IMR-90 (cell line): ENCODE results near the gene PAFAH1B1. TPM values are rescaled to one million over a fixed set of nuclear protein-coding genes. Genes with fewer than 3 reads are reported as not detected.
"Not testable (repeated sequence)": the region's sequence is repeated elsewhere in the genome, so short reads cannot be mapped to it uniquely, and the experiment has no call there.

Source experiments
- ATAC-seq: fragments of 200-7000 bp; cut with Tn5 transposase; 2 replicates; pipeline ENCODE4 v1.9.1; 2020; ENCODE audit warnings: low read depth, mild to moderate bottlenecking, moderate library complexity
- BruUV-seq: library from RNA; stranded (reverse); fragments of 400-500 nt; replicated peaks from 2 replicates; lab custom pipeline; 2021; lab: Mats Ljungman, UMichigan
- CTCF ChIA-PET: fragments of 300-600 bp; formaldehyde crosslinking; extraction: SDS; loops from one replicate; lab custom pipeline; 2021; ENCODE audit warnings: antibody characterized with exemption; lab: Yijun Ruan, JAX
- POLR2A ChIA-PET: fragments of 300-600 bp; sonication (Branson Sonifier 250); formaldehyde crosslinking; loops from one replicate; lab custom pipeline; 2022; ENCODE audit warnings: antibody characterized with exemption; ENCODE audit not compliant: unreplicated experiment; lab: Charles Lee
- DNase-seq: peaks from one replicate; pipeline ENCODE4 v3.0.0; 2013
- H2AFZ ChIP-seq: replicated peaks from 2 replicates; pipeline ENCODE3; 2013; ENCODE audit warnings: low read length, mild to moderate bottlenecking; ENCODE audit not compliant: poor library complexity
- H2AK5ac ChIP-seq: 2 replicates; pipeline ENCODE4 v1.6.1; 2013; ENCODE audit warnings: low read depth, low read length, inconsistent platforms
- H2AK9ac ChIP-seq: replicated peaks from 2 replicates; pipeline ENCODE3; 2013; ENCODE audit warnings: mild to moderate bottlenecking, low read depth, low read length, moderate library complexity; ENCODE audit not compliant: poor library complexity
- H2BK120ac ChIP-seq: 2 replicates; pipeline ENCODE4 v1.6.1; 2013; ENCODE audit warnings: low read depth, low read length, inconsistent platforms
- H2BK15ac ChIP-seq: 3 replicates; pipeline ENCODE4 v1.6.1; 2013; ENCODE audit warnings: low read depth, low read length, inconsistent platforms
- H2BK20ac ChIP-seq: 2 replicates; pipeline ENCODE4 v1.6.1; 2013; ENCODE audit warnings: low read depth, mild to moderate bottlenecking, inconsistent platforms, low read length, moderate library complexity
- H2BK5ac ChIP-seq: 2 replicates; pipeline ENCODE4 v1.6.1; 2013; ENCODE audit warnings: mild to moderate bottlenecking, low read depth, low read length, inconsistent platforms; ENCODE audit not compliant: poor library complexity, severe bottlenecking
- H3K14ac ChIP-seq: replicated peaks from 2 replicates; pipeline ENCODE4 v1.6.1; 2013; ENCODE audit warnings: low read depth, low read length, inconsistent platforms
- H3K18ac ChIP-seq: 2 replicates; pipeline ENCODE4 v1.6.1; 2013; ENCODE audit warnings: low read depth, low read length, control low read depth
- H3K23ac ChIP-seq: 2 replicates; pipeline ENCODE4 v1.6.1; 2013; ENCODE audit warnings: low read depth, low read length, inconsistent platforms
- H3K27ac ChIP-seq: 2 replicates; pipeline ENCODE4 v1.5.1; 2013; ENCODE audit warnings: mild to moderate bottlenecking, control low read depth, low read length; ENCODE audit not compliant: insufficient read depth
- H3K27me3 ChIP-seq: 2 replicates; pipeline ENCODE4 v1.6.1; 2013; ENCODE audit warnings: low read length; ENCODE audit not compliant: control insufficient read depth, insufficient read depth
- H3K36me3 ChIP-seq: 2 replicates; pipeline ENCODE4 v1.6.1; 2013; ENCODE audit warnings: low read length, mixed read lengths; ENCODE audit not compliant: control insufficient read depth, insufficient read depth
- H3K4ac ChIP-seq: 2 replicates; pipeline ENCODE4 v1.6.1; 2013; ENCODE audit warnings: low read depth, low read length, inconsistent platforms
- H3K4me1 ChIP-seq: 2 replicates; pipeline ENCODE4 v1.6.1; 2013; ENCODE audit warnings: low read length, mixed read lengths; ENCODE audit not compliant: control insufficient read depth, insufficient read depth
- H3K4me2 ChIP-seq: 2 replicates; pipeline ENCODE4 v1.6.1; 2013; ENCODE audit warnings: low read depth, mild to moderate bottlenecking, control low read depth, low read length, moderate library complexity
- H3K4me3 ChIP-seq: 2 replicates; pipeline ENCODE4 v1.5.1; 2013; ENCODE audit warnings: low read depth, mild to moderate bottlenecking, control low read depth, low read length, moderate library complexity; ENCODE audit not compliant: insufficient read depth
- H3K56ac ChIP-seq: 2 replicates; pipeline ENCODE4 v1.6.1; 2013; ENCODE audit warnings: low read length, inconsistent platforms; ENCODE audit not compliant: insufficient read depth; ENCODE audit errors: extremely low read depth
- H3K79me1 ChIP-seq, 2 experiments: 2 replicates each; pipeline ENCODE4 v1.6.1; 2013; ENCODE audit warnings: low read length in 2 of 2, inconsistent platforms in 1 of 2, low read depth in 1 of 2
- H3K9ac ChIP-seq: 2 replicates; pipeline ENCODE4 v1.6.1; 2013; ENCODE audit warnings: low read depth, low read length, control low read depth
- H3K9me1 ChIP-seq: 2 replicates; pipeline ENCODE4 v1.6.1; 2013; ENCODE audit warnings: low read length, inconsistent platforms; ENCODE audit not compliant: insufficient read depth
- H3K9me3 ChIP-seq: 2 replicates; pipeline ENCODE4 v1.6.1; 2013; ENCODE audit warnings: low read length; ENCODE audit not compliant: control insufficient read depth, insufficient read depth
- H4K20me1 ChIP-seq: 2 replicates; pipeline ENCODE4 v1.6.1; 2013; ENCODE audit warnings: low read length, inconsistent platforms; ENCODE audit not compliant: insufficient read depth
- H4K5ac ChIP-seq: 2 replicates; pipeline ENCODE4 v1.6.1; 2013; ENCODE audit warnings: mild to moderate bottlenecking, low read depth, low read length, control low read depth
- H4K8ac ChIP-seq, 2 experiments: 2 replicates each; pipeline ENCODE4 v1.6.1; 2013; ENCODE audit warnings: low read depth in 2 of 2, low read length in 2 of 2, control low read depth in 1 of 2, inconsistent platforms in 1 of 2
- H4K91ac ChIP-seq: 2 replicates; pipeline ENCODE4 v1.6.1; 2013; ENCODE audit warnings: low read depth, low read length, inconsistent platforms; ENCODE audit not compliant: insufficient read depth
- BHLHE40 ChIP-seq: fragments of 150-350 bp; IDR thresholded peaks from 2 replicates; pipeline ENCODE4 v1.6.1; 2016; ENCODE audit warnings: mild to moderate bottlenecking, low read depth, low read length
- CEBPB ChIP-seq: IDR thresholded peaks from 2 replicates; pipeline ENCODE4 v1.6.1; 2012; ENCODE audit warnings: low read depth, low read length, improper control_type of control experiment
- WGBS, 2 experiments: methylation state at CpG; one replicate each; pipeline versions ENCODE4 v1.1.5 to v1.1.7; 2013; ENCODE audit warnings: missing lambda C conversion rate in 2 of 2; ENCODE audit not compliant: insufficient read length in 1 of 2; ENCODE audit errors: extremely low coverage in 2 of 2; 5-methylcytosine and 5-hydroxymethylcytosine counted together
- dilution Hi-C: fragments of 300-500 bp; cut with HindIII; formaldehyde crosslinking; loops from one replicate; pipeline ENCODE4 v1.14.3; 2018; ENCODE audit warnings: low sequenced_read_pairs; ENCODE audit not compliant: unreplicated experiment
- in situ Hi-C: fragments of 300-500 bp; cut with MboI; formaldehyde crosslinking; loops from 3 replicates; pipeline ENCODE4 v1.14.3; 2019; ENCODE audit warnings: low sequenced_read_pairs, inconsistent platforms, mixed read lengths
- intact Hi-C: fragments of 100-400 bp; cut with micrococcal nuclease; formaldehyde crosslinking; loops from 2 replicates; pipeline ENCODE4 v1.10.0; 2022
- polyA plus RNA-seq, 3 experiments: library from polyadenylated mRNA; depleted of rRNA; stranded (reverse); fragments of >200 nt; gene quantifications; 2 replicates each; pipeline ENCODE4 v1.2.3, GENCODE V29; 2012; ENCODE audit warnings: low replicate concordance in 1 of 3
- total RNA-seq: library from RNA; depleted of rRNA; stranded (reverse); fragments of >200 nt; gene quantifications from 2 replicates; pipeline ENCODE4 v1.2.3, GENCODE V29; 2012
- TF ChIP-seq, protein P1 (sequence below): fragments of 150-350 bp; IDR thresholded peaks from 2 replicates; pipeline ENCODE4 v1.6.1; 2017; ENCODE audit warnings: mild to moderate bottlenecking, antibody characterized with exemption, low read length, low read depth

Gene PAFAH1B1
- total and polyA plus RNA-seq, 2 of the 4 experiments (the other 2 are of a cell fraction) = 64.5 to 127 TPM

DNA sequence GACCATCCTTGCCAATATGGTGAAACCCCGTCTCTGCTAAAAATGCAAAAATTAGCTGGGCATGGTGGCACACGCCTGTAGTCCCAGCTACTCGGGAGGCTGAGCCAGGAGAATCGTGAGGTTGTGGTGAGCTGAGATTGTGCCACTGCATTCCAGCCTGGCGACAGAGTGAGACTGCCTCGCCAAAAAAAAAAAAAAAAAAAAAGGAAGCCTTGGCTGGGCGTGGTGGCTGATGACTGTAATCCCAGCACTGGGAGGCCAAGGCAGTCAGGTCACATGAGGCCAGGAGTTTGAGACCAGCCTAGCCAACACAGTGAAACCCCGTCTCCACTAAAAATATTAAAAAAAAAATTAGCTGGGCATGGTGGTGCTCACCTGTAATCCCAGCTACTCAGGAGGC lies 65.9 kb downstream of the PAFAH1B1 start:
- H3K4me2 ChIP-seq, H3K9me1 ChIP-seq, H4K8ac ChIP-seq, H3K9ac ChIP-seq, H2AK9ac ChIP-seq, BruUV-seq, H3K27ac ChIP-seq, H3K14ac ChIP-seq, CTCF ChIA-PET, H3K4ac ChIP-seq, intact Hi-C loops, H4K5ac ChIP-seq, in situ Hi-C loops, H2BK20ac ChIP-seq, H3K4me3 ChIP-seq, H2BK120ac ChIP-seq, dilution Hi-C loops, H2BK15ac ChIP-seq, POLR2A ChIA-PET, H3K23ac ChIP-seq, H3K18ac ChIP-seq, H3K56ac ChIP-seq, H3K4me1 ChIP-seq, H2AFZ ChIP-seq, H3K27me3 ChIP-seq, H2BK5ac ChIP-seq, H2AK5ac ChIP-seq, H4K91ac ChIP-seq, H3K9me3 ChIP-seq: not testable (repeated sequence)
- TF ChIP-seq CEBPB = peak; percentile 37; the same call in 1 of the 2 replicates
- peak; percentile 62 for TF ChIP-seq BHLHE40
- TF ChIP-seq, protein P1, sequence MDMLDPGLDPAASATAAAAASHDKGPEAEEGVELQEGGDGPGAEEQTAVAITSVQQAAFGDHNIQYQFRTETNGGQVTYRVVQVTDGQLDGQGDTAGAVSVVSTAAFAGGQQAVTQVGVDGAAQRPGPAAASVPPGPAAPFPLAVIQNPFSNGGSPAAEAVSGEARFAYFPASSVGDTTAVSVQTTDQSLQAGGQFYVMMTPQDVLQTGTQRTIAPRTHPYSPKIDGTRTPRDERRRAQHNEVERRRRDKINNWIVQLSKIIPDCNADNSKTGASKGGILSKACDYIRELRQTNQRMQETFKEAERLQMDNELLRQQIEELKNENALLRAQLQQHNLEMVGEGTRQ = peak; percentile 68
- WGBS, 2 experiments = 47% methylated on average over 3 of the region's 8 CpGs; no CpG with 5 or more reads in 1 of the 2 experiments
- DNase-seq (peak; percentile 56), ATAC-seq (peak; percentile 43)
- H3K79me1 ChIP-seq = peaks cover 7 to 63% of the 10 kb centered on the region in 2 experiments; a peak in 3 of 4 replicates
- peaks cover 19% of the 10 kb centered on the region for H3K36me3 ChIP-seq
- peaks cover 98% of the 10 kb centered on the region for H4K20me1 ChIP-seq

DNA sequence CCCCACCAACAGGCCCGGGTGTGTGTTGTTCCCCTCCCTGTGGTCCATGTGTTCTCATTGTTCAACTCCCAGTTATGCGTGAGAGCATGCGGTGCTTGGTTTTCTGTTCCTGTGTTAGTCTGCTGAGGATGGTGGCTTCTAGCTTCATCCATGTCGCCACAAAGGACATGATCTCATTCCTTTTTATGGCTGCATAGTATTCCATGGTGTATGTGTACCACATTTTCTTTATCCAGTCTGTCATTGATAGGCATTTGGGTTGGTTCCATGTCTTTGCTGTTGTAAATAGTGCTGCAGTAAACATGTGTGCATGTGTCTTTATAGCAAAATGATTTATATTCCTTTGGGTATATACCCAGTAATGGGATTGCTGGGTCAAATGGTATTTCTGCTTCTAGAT lies 67.0 kb downstream of the PAFAH1B1 start:
- ATAC-seq, H3K9me3 ChIP-seq, DNase-seq, H3K4me2 ChIP-seq, CTCF ChIA-PET, H4K8ac ChIP-seq, H3K4me3 ChIP-seq, POLR2A ChIA-PET, H3K23ac ChIP-seq, H3K56ac ChIP-seq, H3K14ac ChIP-seq, in situ Hi-C loops, H4K91ac ChIP-seq, H2BK15ac ChIP-seq, H3K9ac ChIP-seq, H3K27me3 ChIP-seq, dilution Hi-C loops, H3K18ac ChIP-seq, H2BK5ac ChIP-seq, H3K4me1 ChIP-seq, H3K9me1 ChIP-seq, H2AFZ ChIP-seq, H2AK9ac ChIP-seq, H2BK20ac ChIP-seq, H3K27ac ChIP-seq, H4K5ac ChIP-seq, H2AK5ac ChIP-seq, H3K4ac ChIP-seq, intact Hi-C loops, H2BK120ac ChIP-seq, BruUV-seq: not testable (repeated sequence)
- Histone ChIP-seq H4K20me1 (peaks cover 93% of the 10 kb centered on the region), H3K79me1 (peaks cover 6 to 53% of the 10 kb centered on the region in 2 experiments; a peak in 3 of 4 replicates), H3K36me3 (peaks cover 14% of the 10 kb centered on the region)
- no CpG with 5 or more reads among the region's 4 CpGs for WGBS, 2 experiments
